ENCODE results near the gene SOBP.

SOBP gene

GRCh38 chr6:107627969-107628368 is 138.1 kb downstream of the SOBP start:
- H3K27ac Mint-ChIP-seq, result peak overlapping the region in 2 of 3 experiments; percentile 24 to 65
- peaks cover 13% of the 10 kb centered on the region for H3K36me3 Mint-ChIP-seq (ENCODE audit: low read depth)
- TF ChIP-seq CTCF (IDR thresholded peaks at IDR 0.05; ENCODE audit: unreplicated experiment in 3 of 3), result no peak
- H3K4me3 Mint-ChIP-seq, result no peak overlapping the region
- peaks cover 80% of the 10 kb centered on the region for H3K4me1 Mint-ChIP-seq
- H3K9me3 Mint-ChIP-seq, result no peaks in the 10 kb centered on the region
- H3K27me3 Mint-ChIP-seq (ENCODE audit: low read depth), result no peaks in the 10 kb centered on the region

- TF ChIP-seq CTCF (IDR thresholded peaks at IDR 0.05; ENCODE audit: unreplicated experiment in 3 of 3), result no peak
- H3K4me3 Mint-ChIP-seq, result no peak overlapping the region
- no peaks in the 10 kb centered on the region for H3K27me3 Mint-ChIP-seq (ENCODE audit: low read depth)
- H3K4me1 Mint-ChIP-seq, result peaks cover 81% of the 10 kb centered on the region
- peak overlapping the region; percentile 23 to 55 (median 51) for H3K27ac Mint-ChIP-seq
- peaks cover 22% of the 10 kb centered on the region for H3K36me3 Mint-ChIP-seq (ENCODE audit: low read depth)
- H3K9me3 Mint-ChIP-seq, result no peaks in the 10 kb centered on the region
Observed at GRCh38 chr6:107628878-107629277, 139.0 kb downstream of the SOBP start.

GRCh38 chr6:107629548-107630129 is 139.7 kb downstream of the SOBP start:
- Mint-ChIP-seq H3K4me1 (peaks cover 73% of the 10 kb centered on the region), H3K36me3 (ENCODE audit: low read depth) (peaks cover 24% of the 10 kb centered on the region), H3K27ac (peak overlapping the region; percentile 23 to 55 (median 51)), H3K4me3 (no peak overlapping the region), H3K9me3 (no peaks in the 10 kb centered on the region), H3K27me3 (ENCODE audit: low read depth) (no peaks in the 10 kb centered on the region)
- TF ChIP-seq CTCF (IDR thresholded peaks at IDR 0.05; ENCODE audit: unreplicated experiment in 3 of 3), result no peak

GRCh38 chr6:107630348-107630977 is 140.5 kb downstream of the SOBP start:
- Mint-ChIP-seq H3K9me3 (no peaks in the 10 kb centered on the region), H3K4me3 (no peak overlapping the region), H3K36me3 (ENCODE audit: low read depth) (peaks cover 28% of the 10 kb centered on the region), H3K4me1 (peaks cover 65% of the 10 kb centered on the region), H3K27me3 (ENCODE audit: low read depth) (no peaks in the 10 kb centered on the region), H3K27ac (peak overlapping the region; percentile 10 to 55 (median 15))
- TF ChIP-seq CTCF (IDR thresholded peaks at IDR 0.05; ENCODE audit: unreplicated experiment in 3 of 3), result no peak

GRCh38 chr6:107632381-107633136 is 142.6 kb downstream of the SOBP start:
- peak overlapping the region in 2 of 3 experiments; percentile 30 to 42 for H3K27ac Mint-ChIP-seq
- peaks cover 48% of the 10 kb centered on the region for H3K36me3 Mint-ChIP-seq (ENCODE audit: low read depth)
- H3K4me1 Mint-ChIP-seq, result peaks cover 50% of the 10 kb centered on the region
- peak overlapping the region in 1 of 3 experiments; percentile 32 for H3K4me3 Mint-ChIP-seq
- H3K27me3 Mint-ChIP-seq (ENCODE audit: low read depth), result no peaks in the 10 kb centered on the region
- TF ChIP-seq CTCF (IDR thresholded peaks at IDR 0.05; ENCODE audit: unreplicated experiment in 3 of 3), result no peak
- H3K9me3 Mint-ChIP-seq, result no peaks in the 10 kb centered on the region

Measured in nephron (organoid).